Keratinocyte (primary cell): ENCODE measurements around the gene SLC35B2.
A peak's percentile ranks its signal among the peaks of the same experiment; 100 is the strongest.

Source experiments
- EZH2 ChIP-seq: IDR thresholded peaks from one replicate; pipeline ENCODE4 v1.6.1; 2012; ENCODE audit warnings: inconsistent platforms, mild to moderate bottlenecking, low read length, moderate library complexity
- TF ChIP-seq, protein P1 (sequence below), 3 experiments: IDR thresholded peaks in 1 of 3; conservative IDR thresholded peaks in 1 of 3; optimal IDR thresholded peaks in 1 of 3; 2 replicates in 2 of 3; 3 replicates in 1 of 3; pipeline versions ENCODE3 to v1.5.1; 2011; ENCODE audit warnings: low read length in 3 of 3, mild to moderate bottlenecking in 3 of 3, moderate library complexity in 2 of 3, control low read depth in 1 of 3, inconsistent platforms in 1 of 3; ENCODE audit not compliant: insufficient read depth in 2 of 3; ENCODE audit errors: extremely low read depth in 1 of 3

DNA sequence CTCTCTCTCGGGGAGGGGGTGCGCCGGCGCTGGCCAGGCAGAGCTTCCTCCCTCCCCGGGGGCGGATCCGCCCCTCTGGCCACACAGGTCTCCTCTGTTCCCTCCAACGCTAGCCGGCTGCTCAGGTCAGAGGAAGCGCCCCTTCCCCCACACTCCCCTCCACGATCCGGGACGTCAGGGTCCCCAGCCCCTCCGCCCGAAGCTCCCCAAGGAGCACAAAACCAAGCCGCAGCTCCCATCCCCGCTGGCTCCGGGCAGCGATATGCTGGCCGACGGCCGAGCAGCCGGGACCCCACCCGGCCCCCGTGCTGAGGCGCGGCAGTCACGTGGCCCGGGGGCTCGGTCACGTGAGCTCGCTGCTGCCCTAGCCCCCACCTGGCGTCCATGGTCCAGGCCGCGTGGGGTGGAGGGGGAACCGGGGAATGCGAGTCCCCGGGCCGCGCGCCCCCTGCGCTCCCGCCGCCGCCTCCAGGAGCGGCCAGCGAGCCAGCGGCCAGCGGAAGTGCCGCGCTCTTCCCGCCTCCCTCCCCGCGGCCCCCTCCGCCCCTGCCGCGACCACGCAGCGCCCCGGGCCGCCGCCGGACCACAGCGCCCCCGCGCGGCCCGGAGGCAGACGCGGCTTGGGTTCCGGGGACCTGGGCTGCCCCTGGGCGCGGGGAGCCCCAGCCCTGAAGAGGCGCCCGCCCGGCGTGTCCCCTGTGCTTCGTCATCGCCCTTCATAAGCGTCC is at the start of gene SLC35B2:
- TF ChIP-seq, protein P1, sequence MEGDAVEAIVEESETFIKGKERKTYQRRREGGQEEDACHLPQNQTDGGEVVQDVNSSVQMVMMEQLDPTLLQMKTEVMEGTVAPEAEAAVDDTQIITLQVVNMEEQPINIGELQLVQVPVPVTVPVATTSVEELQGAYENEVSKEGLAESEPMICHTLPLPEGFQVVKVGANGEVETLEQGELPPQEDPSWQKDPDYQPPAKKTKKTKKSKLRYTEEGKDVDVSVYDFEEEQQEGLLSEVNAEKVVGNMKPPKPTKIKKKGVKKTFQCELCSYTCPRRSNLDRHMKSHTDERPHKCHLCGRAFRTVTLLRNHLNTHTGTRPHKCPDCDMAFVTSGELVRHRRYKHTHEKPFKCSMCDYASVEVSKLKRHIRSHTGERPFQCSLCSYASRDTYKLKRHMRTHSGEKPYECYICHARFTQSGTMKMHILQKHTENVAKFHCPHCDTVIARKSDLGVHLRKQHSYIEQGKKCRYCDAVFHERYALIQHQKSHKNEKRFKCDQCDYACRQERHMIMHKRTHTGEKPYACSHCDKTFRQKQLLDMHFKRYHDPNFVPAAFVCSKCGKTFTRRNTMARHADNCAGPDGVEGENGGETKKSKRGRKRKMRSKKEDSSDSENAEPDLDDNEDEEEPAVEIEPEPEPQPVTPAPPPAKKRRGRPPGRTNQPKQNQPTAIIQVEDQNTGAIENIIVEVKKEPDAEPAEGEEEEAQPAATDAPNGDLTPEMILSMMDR (optimal IDR thresholded peaks at IDR 0.05 in 1 of 3, IDR thresholded peaks at IDR 0.05 in 1 of 3, conservative IDR thresholded peaks at IDR 0.05 in 1 of 3; ENCODE audit: extremely low read depth in 1 of 3, insufficient read depth in 2 of 3, low read length in 3 of 3): peak in 2 of 3 experiments; percentile 48 to 79
- TF ChIP-seq EZH2: no peak
